Activated CD4-positive, alpha-beta T cell treated with anti-CD3 and anti-CD28 coated beads, Interleukin-2, Interleukin-6, amounts not matched to agents 100 ng/mL and 50 ng/mL, durations not matched to agents 16 hours and 8 hours (primary cell): ENCODE data around the gene SCN3A.

Source experiments
- DNase-seq: peaks from one replicate; pipeline ENCODE4 v3.0.0-alpha.2; 2020

The SCN3A gene

DNA sequence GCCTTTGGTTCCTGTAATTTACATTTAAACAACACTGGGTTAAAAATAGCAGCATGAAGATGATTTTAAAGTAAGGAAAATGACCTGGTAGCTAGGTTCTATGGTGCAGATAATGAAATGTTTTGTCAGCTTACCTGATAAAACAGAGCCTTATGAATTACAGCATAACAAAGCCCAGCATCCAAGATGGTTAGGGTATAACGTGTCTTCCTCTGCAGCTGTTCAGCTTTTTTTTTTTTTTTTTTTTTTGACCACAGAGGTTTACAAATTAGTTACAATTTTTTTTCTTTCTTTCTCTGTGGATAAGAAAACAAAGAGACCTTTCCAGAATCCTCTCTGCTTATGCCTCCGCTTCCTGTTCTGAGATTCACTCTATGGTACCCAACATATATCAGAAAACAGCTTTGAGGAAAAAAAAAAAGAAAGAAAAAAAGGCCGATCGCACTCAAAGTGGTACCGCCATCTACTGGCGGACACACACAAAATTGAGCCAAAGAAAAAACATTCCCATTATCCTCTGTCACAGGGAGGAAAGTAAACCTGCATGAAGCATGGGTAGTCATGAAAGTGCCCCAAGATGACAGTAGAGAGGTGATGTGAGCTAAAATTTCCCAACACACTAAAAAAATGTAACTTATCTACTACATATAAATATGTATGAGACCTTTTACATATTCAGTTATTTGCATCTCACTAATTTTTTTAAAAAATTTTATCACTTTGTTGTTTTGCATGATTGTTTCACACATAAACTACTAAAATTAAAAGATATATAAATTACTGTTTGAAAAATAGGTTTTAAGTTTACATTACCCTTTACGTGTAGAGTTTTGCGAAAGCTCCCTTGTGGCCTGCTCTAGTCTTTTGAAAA, at the start of gene SCN3A:
Gene SCN3A, minus strand, starts transcription at position 362 of the 871 bp plus-strand sequence. CDS start 27,656 bp downstream, outside the sequence.
- DNase-seq = peak; percentile 15

- no peak for DNase-seq
These were observed 49.3 kb upstream of the SCN3A start for GRCh38 chr2:165253178-165253577.

GRCh38 chr2:165251366-165251765, 47.5 kb upstream of the SCN3A start:
- DNase-seq = no peak

DNA sequence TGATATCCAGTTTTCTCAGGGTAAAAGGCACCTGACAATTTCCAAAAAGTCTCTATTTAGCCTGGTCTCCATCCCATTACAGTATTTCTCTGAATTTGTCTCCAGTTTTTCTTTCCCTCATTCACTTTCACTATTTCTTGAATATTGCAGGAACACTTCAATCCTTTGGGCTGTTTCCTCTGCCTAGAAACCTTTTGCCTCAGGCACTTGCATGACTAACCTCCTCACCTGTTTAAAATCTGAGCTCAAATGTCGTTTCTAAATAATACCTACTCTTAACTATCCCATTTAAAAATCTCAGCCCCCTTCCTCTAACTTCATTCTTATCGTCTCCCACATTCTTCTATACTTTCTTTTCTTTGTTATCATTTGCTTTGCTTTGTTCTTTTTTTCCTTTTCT, 44.4 kb upstream of the SCN3A start:
- no peak for DNase-seq

GRCh38 chr2:165245081-165245793, 41.4 kb upstream of the SCN3A start:
- no peak for DNase-seq

DNA sequence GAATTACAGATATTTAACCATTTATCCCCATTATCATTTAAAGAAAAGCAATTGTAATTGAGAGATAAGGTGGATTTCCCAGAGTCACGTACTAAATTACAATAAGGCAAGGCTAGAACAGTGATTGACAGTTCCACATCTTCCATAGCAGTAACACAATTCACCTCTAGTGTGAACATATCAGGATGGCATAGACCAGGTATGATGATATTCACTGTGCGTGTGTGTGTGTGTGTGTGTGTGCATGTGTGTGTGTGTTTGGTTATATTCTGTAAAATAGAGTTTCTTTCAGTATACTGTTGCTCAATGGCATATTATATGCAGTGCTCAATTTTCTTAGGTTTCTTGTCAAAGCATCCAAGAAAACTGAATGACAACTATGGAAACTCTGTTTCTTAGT, 37.1 kb upstream of the SCN3A start:
- DNase-seq = no peak

DNA sequence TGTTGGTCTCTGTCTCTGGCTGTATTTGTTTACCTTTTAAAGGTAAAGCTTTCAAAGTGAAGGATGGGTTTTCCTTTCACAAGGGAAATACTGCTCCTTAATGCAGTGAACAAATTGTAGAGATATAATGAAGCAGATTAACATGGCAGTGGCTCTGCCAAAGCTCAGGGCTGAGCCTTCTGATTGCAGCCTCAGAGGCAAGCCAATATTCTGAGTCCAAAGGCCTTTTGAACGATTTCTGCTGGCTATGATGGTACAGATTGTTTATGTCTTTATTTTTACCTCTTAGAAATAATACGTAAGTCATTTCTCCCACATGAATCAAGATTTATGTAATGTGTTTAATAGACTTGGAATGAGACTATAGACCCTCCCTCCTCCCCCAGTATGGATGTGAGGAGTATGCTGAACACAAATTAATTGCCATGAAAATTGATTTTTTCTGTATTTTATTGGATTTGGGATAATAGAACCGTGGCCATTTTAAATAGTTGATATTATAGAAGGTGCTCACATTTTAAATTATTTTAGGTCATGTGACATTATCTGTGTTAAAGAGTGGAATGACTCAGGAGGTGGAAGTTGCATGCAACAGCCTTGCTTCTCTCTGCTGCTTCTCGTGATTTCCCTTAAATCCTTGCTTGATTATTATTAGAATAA, 36.1 kb upstream of the SCN3A start:
- no peak for DNase-seq

DNA sequence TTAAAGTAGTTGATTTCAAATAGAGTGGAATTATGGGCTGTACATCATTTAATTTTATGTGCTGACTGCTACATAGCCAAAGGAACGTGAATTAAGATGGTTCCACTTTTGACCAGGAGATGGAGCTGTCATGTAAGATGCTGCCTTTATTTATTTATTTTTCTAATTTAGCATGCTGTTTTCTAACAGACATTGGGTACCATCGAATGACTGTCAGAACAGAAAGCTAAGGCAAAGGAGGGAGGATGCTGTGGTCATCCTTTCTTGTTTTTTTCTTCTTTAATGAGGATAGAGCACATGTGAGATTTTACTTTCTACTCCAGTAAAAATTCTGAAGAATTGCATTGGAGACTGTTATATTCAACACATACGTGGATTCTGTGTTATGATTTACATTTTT, 35.4 kb upstream of the SCN3A start, which contains the start of gene SCN2A:
Gene SCN2A, plus strand, starts transcription at position 185 of the 400 bp plus-strand sequence. CDS start 56,410 bp downstream, outside the sequence.
- DNase-seq = peak; percentile 33

- peak; percentile 2 for DNase-seq
These were observed 34.4 kb upstream of the SCN3A start for GRCh38 chr2:165238295-165238694.

GRCh38 chr2:165237056-165237455, 33.2 kb upstream of the SCN3A start:
- DNase-seq = no peak

GRCh38 chr2:165227571-165227970, 23.7 kb upstream of the SCN3A start:
- DNase-seq = no peak

DNA sequence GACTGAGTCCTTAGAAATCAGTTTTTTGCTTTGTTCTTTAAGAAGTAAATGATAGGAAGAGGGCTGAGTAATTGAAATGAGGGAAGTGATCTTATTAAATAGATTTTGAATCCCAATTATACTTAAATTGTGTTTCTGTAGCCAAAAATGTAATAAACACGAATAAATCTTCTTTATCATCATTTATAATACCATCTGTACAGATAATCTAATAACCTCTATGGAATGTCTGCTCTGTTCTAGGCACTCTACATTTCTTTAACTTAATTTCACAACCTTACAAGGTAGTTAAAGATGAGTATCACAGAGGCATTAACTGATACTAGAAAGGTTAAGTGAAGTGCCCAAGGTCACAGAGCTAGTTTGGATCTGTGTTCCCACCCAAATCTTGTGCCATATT, 21.1 kb upstream of the SCN3A start:
- DNase-seq = no peak

DNA sequence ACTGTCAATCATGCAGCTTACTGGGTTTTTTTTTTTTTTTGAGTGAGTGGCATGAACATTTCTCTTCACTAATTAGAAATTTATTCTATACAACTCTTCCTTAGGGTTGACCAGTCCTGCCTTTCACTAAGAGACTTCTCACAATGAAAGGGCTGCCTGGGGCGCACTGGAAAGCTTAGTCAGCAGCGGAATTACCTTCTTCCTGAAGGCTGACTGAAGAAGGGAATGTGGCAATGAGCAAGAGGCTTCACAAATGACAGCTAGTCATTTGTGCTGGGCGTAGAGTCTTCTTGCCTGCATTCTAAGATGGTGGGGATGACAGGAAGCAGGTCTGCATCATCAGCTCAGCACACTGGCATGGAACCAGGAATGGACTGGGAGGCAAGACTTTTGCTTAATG, 15.6 kb upstream of the SCN3A start:
- DNase-seq = no peak

- DNase-seq = no peak
These were observed 10.2 kb upstream of the SCN3A start for GRCh38 chr2:165214093-165214492.

- no peak for DNase-seq
These were observed 4.2 kb upstream of the SCN3A start for GRCh38 chr2:165208094-165208493.

DNA sequence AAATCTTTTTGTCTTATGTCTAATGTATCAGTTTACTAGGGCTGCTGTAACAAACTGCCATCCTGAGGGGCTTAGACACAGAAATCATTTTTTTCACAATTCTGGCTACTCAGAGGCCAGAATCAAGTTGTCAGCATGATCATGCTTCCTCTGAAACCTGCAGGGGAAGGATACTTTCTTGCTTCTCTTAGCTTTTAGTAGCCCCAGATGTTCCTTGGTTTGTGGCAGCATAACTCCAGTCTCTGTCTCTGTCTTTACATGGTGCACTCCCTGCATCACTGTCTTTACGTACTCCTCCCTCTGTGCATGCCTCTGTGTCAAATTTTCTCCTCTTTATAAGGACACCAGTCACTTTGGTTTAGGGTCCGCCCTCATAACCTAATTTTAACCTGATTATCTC, 2.0 kb upstream of the SCN3A start:
- no peak for DNase-seq

- DNase-seq = no peak
These were observed 1.6 kb downstream of the SCN3A start for GRCh38 chr2:165202239-165202638.

- DNase-seq = no peak
These were observed 5.7 kb downstream of the SCN3A start for GRCh38 chr2:165198181-165198580.

DNA sequence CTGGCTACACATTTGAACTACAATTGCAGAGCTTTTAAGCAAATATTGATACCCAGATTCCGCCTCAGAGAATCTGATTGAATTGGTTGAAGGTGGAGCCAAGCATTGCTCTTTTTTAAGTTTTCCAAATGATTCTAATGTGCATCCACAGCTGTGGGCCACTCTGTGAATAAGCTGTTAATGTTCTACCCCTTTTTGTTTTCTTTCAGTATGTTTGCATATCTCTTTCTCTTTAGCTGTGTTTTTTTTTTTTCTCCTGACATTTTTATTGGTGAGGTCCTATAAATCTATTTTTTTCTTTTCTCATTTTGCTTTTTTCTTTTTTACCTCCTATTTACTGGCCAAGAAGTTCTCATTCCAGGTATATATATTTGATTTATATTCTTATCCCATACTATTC, 6.5 kb downstream of the SCN3A start:
- DNase-seq = no peak

DNA sequence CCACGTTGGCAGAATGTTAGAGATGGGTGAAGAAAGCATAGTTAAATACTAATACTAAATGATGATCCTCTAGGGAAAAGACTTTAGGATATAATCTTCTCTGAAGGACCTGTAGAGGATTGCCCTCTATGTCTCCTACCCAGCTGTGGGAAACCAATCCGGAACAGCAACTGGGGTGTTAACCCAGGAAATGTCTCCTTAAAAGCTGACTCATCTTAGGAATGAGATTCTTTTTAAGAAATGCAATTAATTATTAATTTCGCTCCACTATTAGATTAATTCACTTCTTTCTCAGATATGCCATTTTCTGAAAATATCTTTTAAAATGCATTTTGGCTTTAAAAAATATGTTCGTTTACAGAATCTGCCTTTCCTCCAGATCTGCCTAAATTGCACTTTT, 7.4 kb downstream of the SCN3A start:
- DNase-seq = no peak

- no peak for DNase-seq
These were observed 10.6 kb downstream of the SCN3A start for GRCh38 chr2:165193178-165193777.

GRCh38 chr2:165192729-165193128, 11.1 kb downstream of the SCN3A start:
- DNase-seq = no peak

DNA sequence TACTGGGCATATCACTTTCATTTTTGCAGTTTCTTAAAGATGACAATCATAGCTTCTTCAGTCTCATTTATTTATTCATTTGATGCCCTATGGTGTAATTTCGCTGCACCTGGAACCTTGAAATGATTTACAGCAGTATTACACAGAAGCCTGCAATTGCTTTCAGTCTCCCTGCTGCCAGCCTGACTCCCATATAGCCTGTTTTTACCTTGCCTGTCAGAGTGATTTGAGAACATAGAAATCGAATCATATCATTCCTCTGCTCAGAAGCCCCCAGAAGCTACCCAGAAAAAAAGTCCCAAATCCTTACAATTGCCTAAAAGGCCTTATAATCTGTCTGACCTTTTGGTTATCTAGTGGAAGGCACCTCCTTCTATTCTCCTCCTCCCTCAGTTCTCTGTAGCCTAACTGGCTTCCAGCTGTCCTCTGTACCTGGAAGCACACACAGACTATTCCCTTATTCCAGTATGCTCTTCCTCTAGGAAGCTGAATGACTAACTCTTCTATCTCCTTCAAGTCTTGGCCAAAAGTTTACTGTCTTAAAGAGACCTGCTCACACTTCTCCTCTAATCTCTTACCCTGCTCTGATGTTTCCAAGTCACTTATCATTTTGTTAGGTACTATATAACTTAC, 12.6 kb downstream of the SCN3A start:
- no peak for DNase-seq
